Central memory CD8-positive, alpha-beta T cell (primary cell): ENCODE data around the gene CCNQ.

Source experiments
- ATAC-seq: fragments of 150-1000 bp; cut with Tn5 transposase; replicated peaks from 2 replicates; pipeline ENCODE4 v1.10.0; 2022; ENCODE audit warnings: mild to moderate bottlenecking, moderate FRiP score, moderate number of reproducible peaks; ENCODE audit not compliant: poor library complexity, severe bottlenecking; ENCODE audit errors: extremely low read depth
- DNase-seq, 2 donors: peaks; one replicate each; pipeline ENCODE4 v3.0.0; 2021; ENCODE audit warnings: low spot score in 2 of 2
- H3K27ac Mint-ChIP-seq: one replicate; pipeline ENCODE4 v1.8.0; 2022; ENCODE audit warnings: low read depth, mild to moderate bottlenecking, moderate library complexity, mixed read lengths
- H3K27me3 Mint-ChIP-seq: one replicate; pipeline ENCODE4 v1.8.0; 2022; ENCODE audit warnings: mixed read lengths
- H3K36me3 Mint-ChIP-seq: one replicate; pipeline ENCODE4 v1.8.0; 2022; ENCODE audit warnings: mild to moderate bottlenecking, moderate library complexity, mixed read lengths; ENCODE audit not compliant: insufficient read depth
- H3K4me1 Mint-ChIP-seq: one replicate; pipeline ENCODE4 v1.8.0; 2022; ENCODE audit warnings: mixed read lengths
- H3K4me3 Mint-ChIP-seq: one replicate; pipeline ENCODE4 v1.8.0; 2022; ENCODE audit warnings: mild to moderate bottlenecking, moderate library complexity, mixed read lengths
- H3K9me3 Mint-ChIP-seq: one replicate; pipeline ENCODE4 v1.8.0; 2022; ENCODE audit warnings: mixed read lengths

The CCNQ gene

DNA sequence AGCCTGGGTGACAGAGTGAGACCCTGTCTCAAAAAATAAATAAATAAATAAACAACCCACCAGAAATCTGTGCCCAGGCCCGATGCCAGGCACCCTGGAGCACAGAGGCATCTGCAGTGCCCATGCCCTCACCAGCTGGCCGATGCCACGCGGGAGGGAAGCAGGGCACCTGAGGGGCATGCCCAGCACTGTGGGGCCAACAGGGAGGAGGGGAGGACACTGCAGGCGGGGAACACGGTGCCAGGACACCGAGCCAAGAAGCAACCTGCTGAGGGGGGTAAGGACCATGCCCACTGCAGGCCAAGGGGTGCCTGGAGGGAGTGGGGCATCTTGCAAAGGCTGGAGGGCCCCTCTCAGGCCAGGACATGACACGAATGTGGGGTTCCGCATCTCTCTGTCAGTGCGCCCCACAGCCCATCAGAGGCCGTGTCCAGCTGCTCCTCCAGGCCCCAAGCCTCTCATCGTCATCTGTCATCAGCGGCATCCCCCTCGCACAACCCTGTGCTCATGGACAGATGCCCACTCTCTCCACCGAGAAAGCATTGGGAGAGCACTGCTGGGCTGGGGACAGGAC lies 34.8 kb upstream of the CCNQ start:
- ATAC-seq (no peak), DNase-seq (no peak)
- no peaks in the 10 kb centered on the region for H3K9me3 Mint-ChIP-seq
- no peaks in the 10 kb centered on the region for H3K4me1 Mint-ChIP-seq
- H3K27me3 Mint-ChIP-seq = no peaks in the 10 kb centered on the region
- H3K27ac Mint-ChIP-seq = no peak overlapping the region
- no peaks in the 10 kb centered on the region for H3K36me3 Mint-ChIP-seq
- no peak overlapping the region for H3K4me3 Mint-ChIP-seq

DNA sequence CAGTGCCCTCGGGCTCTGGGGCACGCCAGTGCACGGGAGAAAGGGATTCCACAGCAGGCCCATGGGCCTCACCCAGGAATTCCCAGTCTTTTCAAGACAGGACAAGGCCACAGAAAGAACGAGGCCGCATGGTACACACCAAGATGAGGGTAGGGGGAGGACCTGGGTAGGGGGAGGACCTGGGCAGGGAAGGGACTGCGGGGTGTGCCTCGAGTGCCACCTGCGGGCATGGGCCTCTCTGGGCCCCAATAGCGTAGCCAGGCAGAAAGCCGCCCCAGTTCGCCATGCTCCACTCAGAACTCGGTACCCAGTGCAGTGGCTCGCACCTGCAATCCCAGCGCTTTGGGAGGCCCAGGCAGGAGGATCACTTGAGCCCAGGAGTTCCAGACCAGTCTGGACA lies 34.1 kb upstream of the CCNQ start:
- DNase-seq = no peak
- Mint-ChIP-seq H3K27ac (no peak overlapping the region), H3K36me3 (no peaks in the 10 kb centered on the region), H3K4me3 (no peak overlapping the region), H3K27me3 (no peaks in the 10 kb centered on the region), H3K9me3 (no peaks in the 10 kb centered on the region), H3K4me1 (no peaks in the 10 kb centered on the region)
- ATAC-seq = no peak

DNA sequence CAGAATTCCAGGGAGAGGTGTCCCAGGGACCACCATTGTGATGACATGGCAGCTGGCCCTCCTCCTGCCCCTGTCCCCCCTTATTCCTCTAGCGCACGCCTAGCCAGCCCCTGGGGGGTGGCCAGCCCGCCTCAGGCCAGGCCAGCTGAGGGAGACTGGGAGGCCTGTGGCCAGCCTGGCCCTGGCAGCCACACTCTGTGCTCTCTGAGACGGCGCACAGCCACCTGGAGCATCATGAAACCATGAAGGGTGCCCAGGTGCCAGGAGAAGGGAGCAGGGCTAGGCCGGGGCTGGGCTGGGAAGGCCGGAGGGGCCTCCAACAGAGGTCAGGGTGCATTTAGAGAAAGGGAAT lies 33.6 kb upstream of the CCNQ start:
- no peak for DNase-seq
- no peaks in the 10 kb centered on the region for H3K36me3 Mint-ChIP-seq

DNA sequence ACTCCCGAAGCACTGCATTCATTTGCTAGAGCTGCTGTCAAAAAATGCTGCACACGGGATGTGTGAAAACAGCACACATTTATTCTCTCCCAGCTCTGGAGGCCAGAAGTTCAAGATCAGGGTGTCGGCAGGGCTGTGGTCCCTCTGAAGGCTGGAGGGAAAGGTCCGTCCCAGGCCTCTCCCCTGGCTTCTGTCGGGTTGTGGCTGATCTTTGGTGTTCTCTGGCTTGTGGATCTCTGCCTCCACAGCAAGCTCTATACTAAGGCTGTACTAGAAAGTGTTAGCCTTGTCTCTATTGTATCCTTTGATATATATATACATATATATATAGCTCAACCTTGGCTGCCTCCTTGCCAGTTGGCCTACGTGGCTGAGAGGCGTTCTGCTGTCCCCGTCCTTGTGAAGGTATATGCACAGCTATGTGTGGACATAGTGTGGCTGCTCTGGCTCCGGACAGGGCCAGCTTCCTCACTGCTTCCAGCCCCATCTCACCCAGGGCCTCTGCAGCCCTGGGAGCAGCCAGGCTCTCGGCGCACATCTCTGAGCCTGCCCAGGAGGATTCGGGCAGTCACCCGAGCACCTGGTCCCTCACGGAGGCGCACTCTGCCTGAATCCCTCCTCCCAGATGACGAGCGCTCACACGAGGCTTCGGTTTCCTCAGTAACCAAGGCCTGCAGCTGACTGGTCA lies 33.1 kb upstream of the CCNQ start:
- no peaks in the 10 kb centered on the region for H3K36me3 Mint-ChIP-seq
- no peaks in the 10 kb centered on the region for H3K9me3 Mint-ChIP-seq
- no peaks in the 10 kb centered on the region for H3K27me3 Mint-ChIP-seq
- DNase-seq (no peak), ATAC-seq (no peak)
- no peak overlapping the region for H3K27ac Mint-ChIP-seq
- H3K4me1 Mint-ChIP-seq = no peaks in the 10 kb centered on the region
- H3K4me3 Mint-ChIP-seq = no peak overlapping the region

More for the DNA sequence above, 33.6 kb upstream of the CCNQ start:
- Mint-ChIP-seq H3K4me1 (no peaks in the 10 kb centered on the region), H3K4me3 (no peak overlapping the region), H3K27me3 (no peaks in the 10 kb centered on the region), H3K27ac (no peak overlapping the region), H3K9me3 (no peaks in the 10 kb centered on the region)
- ATAC-seq = no peak

DNA sequence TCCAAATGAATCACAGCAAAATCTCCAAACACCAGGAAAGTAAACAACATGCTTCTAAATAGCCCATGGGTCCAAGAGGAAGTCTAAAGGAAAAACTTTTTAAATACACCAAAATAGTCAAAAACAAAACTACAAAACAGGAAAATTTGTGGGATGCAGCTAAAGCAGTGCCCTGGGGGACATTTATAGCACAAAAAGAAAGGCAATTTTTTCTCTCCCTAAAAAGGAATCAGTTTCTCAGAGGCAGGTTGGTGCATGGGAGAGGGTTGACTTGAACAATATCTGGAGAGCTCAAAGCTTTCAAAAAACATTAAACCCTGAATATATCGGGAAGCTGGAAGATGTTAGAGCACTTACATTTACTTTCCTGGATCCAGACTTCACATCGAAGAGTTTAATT lies 32.4 kb upstream of the CCNQ start:
- H3K36me3 Mint-ChIP-seq = no peaks in the 10 kb centered on the region
- DNase-seq (no peak), ATAC-seq (no peak)
- H3K4me1 Mint-ChIP-seq = no peaks in the 10 kb centered on the region
- no peaks in the 10 kb centered on the region for H3K9me3 Mint-ChIP-seq
- no peak overlapping the region for H3K4me3 Mint-ChIP-seq
- H3K27me3 Mint-ChIP-seq = no peaks in the 10 kb centered on the region
- no peak overlapping the region for H3K27ac Mint-ChIP-seq

DNA sequence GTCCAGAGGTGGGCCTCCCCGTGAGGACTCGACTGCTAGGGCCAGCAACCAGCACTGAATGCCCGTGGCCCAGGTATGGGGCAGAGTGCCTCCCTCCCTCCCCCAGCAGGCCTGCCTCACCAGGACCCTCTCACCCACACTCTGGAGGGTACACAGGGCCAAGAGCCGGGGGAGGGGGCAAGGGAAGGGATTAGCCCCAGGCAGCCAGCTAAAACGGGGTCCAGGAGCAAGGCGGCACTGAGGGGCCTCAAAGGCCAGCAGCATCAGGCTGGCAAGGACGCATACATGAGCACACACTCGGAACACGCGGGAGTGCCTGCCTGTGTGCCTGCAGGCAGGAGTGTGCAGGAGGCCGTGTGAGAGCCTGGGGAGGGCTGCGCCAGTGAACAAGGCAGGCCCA lies 29.7 kb upstream of the CCNQ start:
- Mint-ChIP-seq H3K27me3 (no peaks in the 10 kb centered on the region), H3K9me3 (no peaks in the 10 kb centered on the region), H3K36me3 (no peaks in the 10 kb centered on the region), H3K4me3 (no peak overlapping the region), H3K27ac (no peak overlapping the region), H3K4me1 (no peaks in the 10 kb centered on the region)
- no peak for DNase-seq
- ATAC-seq = no peak

DNA sequence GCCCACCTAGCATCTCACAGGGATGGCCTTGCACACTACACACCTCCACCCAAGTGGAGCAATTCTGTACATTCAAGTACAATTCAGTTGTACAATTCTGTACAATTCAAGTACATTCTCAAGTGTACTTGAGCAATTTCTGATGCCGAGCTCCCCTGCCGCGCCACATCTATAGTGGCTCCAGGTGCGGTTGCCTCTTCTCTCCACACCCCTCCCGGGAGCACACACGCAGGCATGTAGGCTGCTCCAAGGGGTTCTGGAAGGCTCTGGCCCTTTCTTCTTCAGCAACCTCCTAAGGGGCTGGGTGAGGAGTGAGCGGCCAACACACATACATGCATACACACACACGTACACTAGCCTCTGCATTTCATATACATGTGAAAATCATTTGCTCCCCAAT lies 29.2 kb upstream of the CCNQ start:
- Mint-ChIP-seq H3K4me3 (no peak overlapping the region), H3K9me3 (no peaks in the 10 kb centered on the region), H3K27me3 (no peaks in the 10 kb centered on the region), H3K27ac (no peak overlapping the region), H3K4me1 (no peaks in the 10 kb centered on the region), H3K36me3 (no peaks in the 10 kb centered on the region)
- DNase-seq (no peak), ATAC-seq (no peak)

DNA sequence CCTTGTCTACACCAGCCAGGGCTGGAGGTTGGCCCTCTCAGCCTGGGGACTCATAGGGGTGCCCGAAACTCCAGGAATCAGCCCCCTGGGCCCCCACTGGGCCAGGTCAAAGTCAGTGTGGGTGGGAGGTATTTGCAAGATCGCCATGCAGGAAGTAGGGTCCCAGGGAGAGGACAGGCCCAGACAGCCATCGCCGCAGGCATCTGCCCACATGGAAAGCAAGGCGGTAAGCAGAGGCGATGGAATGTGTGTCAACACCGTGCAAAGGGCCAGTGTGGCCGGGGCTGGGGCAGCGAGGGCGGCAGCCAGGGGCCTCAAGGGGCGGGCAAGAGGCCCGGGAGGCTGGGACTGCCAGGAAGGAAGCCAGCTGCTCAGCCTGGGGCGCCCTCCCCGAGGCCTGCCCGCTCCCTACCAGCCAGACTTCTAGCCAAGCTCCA lies 28.8 kb upstream of the CCNQ start:
- Mint-ChIP-seq H3K4me1 (no peaks in the 10 kb centered on the region), H3K27me3 (peaks cover under 1% of the 10 kb centered on the region), H3K9me3 (no peaks in the 10 kb centered on the region), H3K4me3 (no peak overlapping the region), H3K27ac (no peak overlapping the region), H3K36me3 (no peaks in the 10 kb centered on the region)
- no peak for ATAC-seq
- no peak for DNase-seq

DNA sequence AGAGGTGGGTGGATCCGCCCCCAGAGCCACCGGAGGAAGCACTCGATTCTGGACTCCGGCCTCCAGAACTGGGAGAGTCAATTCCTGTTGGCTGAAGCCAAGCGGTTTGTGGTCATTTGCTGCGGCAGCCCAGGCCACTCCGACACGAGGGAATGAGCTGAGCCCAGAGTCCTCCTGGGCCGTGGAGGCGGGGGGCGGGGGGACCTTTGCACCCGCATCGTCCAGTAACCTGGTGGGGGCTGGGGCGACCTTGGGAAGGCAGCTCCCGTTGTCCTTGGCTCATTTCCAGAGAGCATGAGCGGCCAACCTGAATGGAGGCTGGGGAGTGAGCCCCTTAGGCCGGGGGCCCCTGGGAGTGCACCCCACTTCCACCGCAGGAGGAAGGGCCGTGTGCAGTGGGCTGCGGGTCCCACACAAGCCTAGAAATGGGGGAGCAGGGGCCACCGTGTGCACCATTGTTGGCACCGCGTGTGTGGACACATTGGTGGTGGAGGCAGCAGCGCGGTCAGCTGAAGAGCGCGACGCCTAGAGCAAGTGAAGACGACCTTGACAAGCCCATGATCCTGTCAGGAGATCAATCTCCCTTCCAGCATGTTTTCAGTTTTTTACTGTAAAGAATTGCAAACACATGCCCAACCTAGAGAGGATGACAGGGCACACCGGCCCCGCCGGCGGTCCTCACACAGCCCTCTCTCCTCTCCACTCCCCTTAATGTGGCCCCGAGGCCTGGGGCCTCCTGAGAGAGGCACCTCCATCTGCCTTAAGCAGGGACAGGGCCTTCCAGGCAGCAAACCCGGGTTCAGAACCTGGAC lies 28.1 kb upstream of the CCNQ start:
- DNase-seq (no peak), ATAC-seq (no peak)
- Mint-ChIP-seq H3K4me3 (no peak overlapping the region), H3K9me3 (no peaks in the 10 kb centered on the region), H3K27ac (no peak overlapping the region), H3K36me3 (no peaks in the 10 kb centered on the region), H3K27me3 (peaks cover 7% of the 10 kb centered on the region), H3K4me1 (no peaks in the 10 kb centered on the region)

DNA sequence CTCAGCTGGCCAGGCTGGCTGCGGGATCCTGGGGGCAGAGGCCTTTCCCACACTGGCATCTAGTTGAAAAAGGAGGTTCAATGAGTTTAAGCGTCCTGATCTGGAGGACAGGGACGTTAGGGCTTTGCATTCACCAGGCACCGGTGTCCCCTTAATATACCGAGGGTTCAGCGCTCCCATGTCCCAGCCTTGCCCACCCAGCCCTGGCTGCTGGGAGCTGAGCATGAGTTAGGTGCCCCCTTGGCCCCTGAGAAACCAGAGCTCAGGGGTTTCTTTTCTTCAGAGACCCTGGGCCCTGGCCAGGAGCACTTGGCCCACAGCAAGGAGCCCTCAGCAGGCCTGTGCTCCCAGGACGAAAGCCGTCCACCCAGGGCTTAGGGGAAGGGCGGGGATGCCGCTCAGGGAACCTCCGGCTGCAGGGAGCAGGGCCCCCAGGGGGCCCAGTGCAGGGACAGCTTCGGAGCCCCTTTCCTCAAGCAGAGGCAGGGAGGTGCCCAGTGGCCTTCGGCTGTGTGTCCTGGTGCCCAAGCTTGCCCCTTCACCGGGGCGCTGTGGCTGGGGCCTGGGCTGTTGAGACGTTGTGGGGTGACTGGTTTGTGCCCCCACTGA lies 27.2 kb upstream of the CCNQ start:
- H3K9me3 Mint-ChIP-seq = no peaks in the 10 kb centered on the region
- no peaks in the 10 kb centered on the region for H3K4me1 Mint-ChIP-seq

DNA sequence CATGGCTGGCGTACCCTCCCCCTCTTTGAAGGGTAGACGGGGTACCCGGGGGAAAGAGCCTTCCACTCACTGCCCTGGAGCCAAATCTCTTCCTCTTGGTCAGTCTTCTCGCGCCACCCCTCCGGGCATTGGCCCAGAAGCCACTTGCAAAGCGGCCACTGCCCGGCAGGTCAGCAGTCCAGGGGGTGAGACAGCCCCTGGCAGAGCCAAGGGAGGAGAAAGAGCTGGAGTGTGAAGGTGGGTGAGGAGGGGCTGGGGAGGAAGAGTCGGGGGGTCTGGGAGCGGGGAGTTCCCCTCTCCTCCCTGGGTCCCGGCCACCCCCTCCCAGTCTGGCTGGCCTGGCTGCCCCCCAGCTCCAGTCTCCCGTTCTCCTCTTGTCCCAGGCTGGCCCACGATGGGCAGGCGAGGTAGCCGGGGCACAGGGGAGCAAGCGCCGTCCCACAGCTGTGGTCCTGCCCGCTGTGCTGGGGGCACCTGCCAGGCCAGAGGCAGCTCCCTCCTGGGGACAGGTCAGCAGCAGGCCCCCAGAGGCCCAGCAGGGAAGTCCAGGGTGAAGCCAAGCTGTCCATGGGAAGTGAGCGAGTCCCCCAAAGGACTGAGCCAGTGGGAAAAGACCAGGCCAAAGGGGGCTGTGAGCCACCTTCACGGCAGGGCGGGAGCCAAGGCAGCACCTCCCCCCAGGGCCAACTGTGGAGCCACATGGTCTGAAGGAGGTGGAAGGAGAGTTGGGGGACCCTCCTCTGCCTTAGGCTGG lies 26.5 kb upstream of the CCNQ start:
- Mint-ChIP-seq H3K9me3 (no peaks in the 10 kb centered on the region), H3K36me3 (no peaks in the 10 kb centered on the region), H3K27ac (no peak overlapping the region), H3K27me3 (peaks cover 10% of the 10 kb centered on the region), H3K4me3 (no peak overlapping the region), H3K4me1 (no peaks in the 10 kb centered on the region)
- DNase-seq = no peak
- no peak for ATAC-seq

More for the DNA sequence above, 27.2 kb upstream of the CCNQ start:
- peaks cover 10% of the 10 kb centered on the region for H3K27me3 Mint-ChIP-seq
- ATAC-seq = no peak
- H3K4me3 Mint-ChIP-seq = no peak overlapping the region
- no peaks in the 10 kb centered on the region for H3K36me3 Mint-ChIP-seq
- H3K27ac Mint-ChIP-seq = no peak overlapping the region
- no peak for DNase-seq
